RWPE1 (cell line): ENCODE results near the gene GIT2.
A peak's percentile ranks its signal among the peaks of the same experiment; 100 is the strongest.

ENCODE experiments used
- CTCF ChIA-PET: fragments of 350-600 bp; sonication (Branson Sonifier 250); formaldehyde crosslinking; extraction: SDS; loops from one replicate; lab custom pipeline; 2021; lab: Yijun Ruan, JAX
- POLR2A ChIA-PET: fragments of 400-600 bp; formaldehyde crosslinking; extraction: SDS; loops from one replicate; lab custom pipeline; 2020; ENCODE audit warnings: antibody characterized with exemption; ENCODE audit not compliant: low non-redundant PET; lab: Yijun Ruan, JAX
- DNase-seq: peaks from one replicate; pipeline ENCODE4 v3.0.0; 2012; ENCODE audit warnings: low spot score
- H3K27ac ChIP-seq: fragments of 450-650 bp; 2 replicates; pipeline ENCODE4 v1.5.1; 2017
- CTCF ChIP-seq: fragments of 450-650 bp; conservative IDR thresholded peaks from 2 replicates; pipeline ENCODE4 v1.5.1; 2017; ENCODE audit warnings: low read depth, mild to moderate bottlenecking

GIT2 gene

GRCh38 chr12:109999649-109999971 lies 3.4 kb upstream of the GIT2 start:
- POLR2A ChIA-PET = no interaction called here
- CTCF ChIA-PET = no interaction called here

GRCh38 chr12:109998904-109999648 lies 2.9 kb upstream of the GIT2 start, which contains the start of gene ANKRD13A:
TSS of gene ANKRD13A (plus strand) at chr12:109999430. CDS start at chr12:109999689, 259 bp downstream.
- no peak for TF ChIP-seq CTCF
- POLR2A ChIA-PET = no interaction called here
- CTCF ChIA-PET = no interaction called here
- DNase-seq = peak; percentile 93
- peak within 1 kb of the TSS; percentile 77 for H3K27ac ChIP-seq

More at GRCh38 chr12:109999649-109999971, 3.4 kb upstream of the GIT2 start:
- no peak for TF ChIP-seq CTCF
- no peak for DNase-seq
- peak overlapping the region; percentile 77 for H3K27ac ChIP-seq

- no peak for DNase-seq
- peak overlapping the region; percentile 77 for H3K27ac ChIP-seq
- TF ChIP-seq CTCF = no peak
- CTCF ChIA-PET = no interaction called here
- POLR2A ChIA-PET = interaction anchor here (0.5 kb wide), 1 partner anchor 577 kb away, joined by 5 read pairs; no protein-coding TSS in a partner anchor
Observed at GRCh38 chr12:109998241-109998903, 2.2 kb upstream of the GIT2 start.

- H3K27ac ChIP-seq = no peak overlapping the region
- ChIA-PET POLR2A (no interaction called here), CTCF (no interaction called here)
- no peak for DNase-seq
- TF ChIP-seq CTCF = no peak
Observed at GRCh38 chr12:109997393-109997792, 1.2 kb upstream of the GIT2 start.

GRCh38 chr12:109996483-109996853 lies 300 bp upstream of the GIT2 start:
- H3K27ac ChIP-seq = peak overlapping the region; percentile 75
- POLR2A ChIA-PET = no interaction called here

GRCh38 chr12:109995361-109995685 lies 845 bp downstream of the GIT2 start:
- no peak for DNase-seq
- ChIA-PET CTCF (interaction anchor here (0.7 kb wide), 1 partner anchor 283 kb away, joined by 3 read pairs; no protein-coding TSS in a partner anchor), POLR2A (no interaction called here)
- TF ChIP-seq CTCF = no peak
- H3K27ac ChIP-seq = peak overlapping the region; percentile 75

More at GRCh38 chr12:109996483-109996853, 300 bp upstream of the GIT2 start:
- DNase-seq = no peak
- CTCF ChIA-PET = no interaction called here
- no peak for TF ChIP-seq CTCF
